T-helper 1 cell treated with Interleukin-12 subunit alpha and Interleukin-12 subunit beta and Interleukin-4 antibody, amounts not matched to agents 30 μg/mL and 1 μg/mL, for 36 hours (primary cell): Measurements from ENCODE around the gene C1S.

Experiments
- H3K27ac Mint-ChIP-seq: one replicate; pipeline ENCODE4 v1.8.0; 2021; ENCODE audit warnings: mild to moderate bottlenecking, mixed read lengths
- H3K27me3 Mint-ChIP-seq: one replicate; pipeline ENCODE4 v1.8.0; 2021; ENCODE audit warnings: low read depth, mixed read lengths
- H3K36me3 Mint-ChIP-seq: one replicate; pipeline ENCODE4 v1.8.0; 2021; ENCODE audit warnings: low read depth, mixed read lengths
- H3K4me1 Mint-ChIP-seq: one replicate; pipeline ENCODE4 v1.8.0; 2021; ENCODE audit warnings: low read depth, mixed read lengths
- H3K4me3 Mint-ChIP-seq: one replicate; pipeline ENCODE4 v1.8.0; 2021; ENCODE audit warnings: mild to moderate bottlenecking, moderate library complexity, mixed read lengths
- H3K9me3 Mint-ChIP-seq: one replicate; pipeline ENCODE4 v1.8.0; 2021; ENCODE audit warnings: mixed read lengths

The C1S gene

DNA sequence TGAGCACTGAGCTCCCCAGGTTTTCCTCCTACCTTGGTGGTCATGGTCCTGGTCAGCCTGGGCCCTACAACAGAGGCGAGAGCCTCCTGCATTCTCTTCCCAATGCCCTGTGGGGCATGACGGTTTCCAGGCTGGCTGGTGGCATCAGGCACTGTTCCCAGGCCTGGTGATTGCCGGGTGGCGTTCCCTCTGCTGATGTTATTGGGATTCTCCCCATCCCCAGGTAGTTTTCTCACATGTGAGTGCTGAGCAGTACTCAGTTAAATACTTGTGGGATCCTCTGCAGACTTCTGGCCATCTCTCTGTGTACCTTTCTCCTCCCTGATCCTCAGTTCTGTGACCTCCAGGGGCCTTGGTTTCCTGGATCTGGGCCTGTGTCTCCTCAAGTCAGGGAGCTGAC is 16.0 kb downstream of the C1S start:
- no peaks in the 10 kb centered on the region for H3K9me3 Mint-ChIP-seq
- peaks cover 7% of the 10 kb centered on the region for H3K4me1 Mint-ChIP-seq
- H3K27ac Mint-ChIP-seq: no peak overlapping the region
- peaks cover 30% of the 10 kb centered on the region for H3K27me3 Mint-ChIP-seq
- H3K36me3 Mint-ChIP-seq: no peaks in the 10 kb centered on the region
- H3K4me3 Mint-ChIP-seq: no peak overlapping the region

GRCh38 chr12:7078163-7078562 is 17.6 kb downstream of the C1S start:
- Mint-ChIP-seq H3K27ac (no peak overlapping the region), H3K4me1 (peaks cover 7% of the 10 kb centered on the region), H3K27me3 (peaks cover 17% of the 10 kb centered on the region), H3K4me3 (no peak overlapping the region), H3K36me3 (peaks cover 2% of the 10 kb centered on the region), H3K9me3 (peaks cover 3% of the 10 kb centered on the region)

GRCh38 chr12:7079826-7080125 is 19.3 kb downstream of the C1S start:
- peaks cover 11% of the 10 kb centered on the region for H3K27me3 Mint-ChIP-seq
- peaks cover 6% of the 10 kb centered on the region for H3K9me3 Mint-ChIP-seq
- H3K27ac Mint-ChIP-seq: no peak overlapping the region
- peaks cover 5% of the 10 kb centered on the region for H3K4me1 Mint-ChIP-seq
- peaks cover 5% of the 10 kb centered on the region for H3K36me3 Mint-ChIP-seq
- no peak overlapping the region for H3K4me3 Mint-ChIP-seq

- Mint-ChIP-seq H3K4me1 (no peaks in the 10 kb centered on the region), H3K36me3 (peaks cover 5% of the 10 kb centered on the region), H3K9me3 (peaks cover 6% of the 10 kb centered on the region), H3K27me3 (peaks cover 3% of the 10 kb centered on the region), H3K27ac (no peak overlapping the region), H3K4me3 (no peak overlapping the region)
These were observed 20.5 kb downstream of the C1S start for GRCh38 chr12:7081037-7081436.

DNA sequence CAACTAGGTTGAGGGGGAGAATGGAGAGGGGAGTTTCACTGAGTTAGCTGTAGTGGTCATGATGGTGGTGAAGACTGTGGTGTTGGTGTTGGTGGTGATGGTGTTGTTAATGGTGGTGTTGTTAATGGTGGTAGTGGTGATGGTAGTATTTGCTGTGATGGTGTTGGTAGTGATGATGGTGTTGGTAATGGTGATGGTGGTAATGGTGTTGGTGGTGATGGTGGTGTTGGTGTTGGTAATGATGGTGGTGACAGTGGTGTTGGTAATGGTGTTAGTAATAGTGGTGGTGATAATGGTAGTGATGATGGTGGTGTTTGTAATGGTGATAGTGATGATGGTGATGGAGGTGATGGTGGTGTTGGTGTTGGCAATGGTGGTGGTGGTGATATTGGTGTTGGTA is 22.6 kb downstream of the C1S start:
- no peak overlapping the region for H3K4me3 Mint-ChIP-seq

GRCh38 chr12:7089196-7089871 is 28.8 kb downstream of the C1S start:
- Mint-ChIP-seq H3K27ac (no peak overlapping the region), H3K4me1 (peaks cover 6% of the 10 kb centered on the region), H3K9me3 (no peaks in the 10 kb centered on the region), H3K27me3 (no peaks in the 10 kb centered on the region), H3K36me3 (no peaks in the 10 kb centered on the region), H3K4me3 (no peak overlapping the region)

More for the DNA sequence above, 22.6 kb downstream of the C1S start:
- Mint-ChIP-seq H3K36me3 (peaks cover 5% of the 10 kb centered on the region), H3K4me1 (no peaks in the 10 kb centered on the region), H3K27ac (no peak overlapping the region), H3K9me3 (peaks cover 6% of the 10 kb centered on the region), H3K27me3 (peaks cover 3% of the 10 kb centered on the region)

- H3K36me3 Mint-ChIP-seq: no peaks in the 10 kb centered on the region
These were observed 29.9 kb downstream of the C1S start for GRCh38 chr12:7090222-7090998.

DNA sequence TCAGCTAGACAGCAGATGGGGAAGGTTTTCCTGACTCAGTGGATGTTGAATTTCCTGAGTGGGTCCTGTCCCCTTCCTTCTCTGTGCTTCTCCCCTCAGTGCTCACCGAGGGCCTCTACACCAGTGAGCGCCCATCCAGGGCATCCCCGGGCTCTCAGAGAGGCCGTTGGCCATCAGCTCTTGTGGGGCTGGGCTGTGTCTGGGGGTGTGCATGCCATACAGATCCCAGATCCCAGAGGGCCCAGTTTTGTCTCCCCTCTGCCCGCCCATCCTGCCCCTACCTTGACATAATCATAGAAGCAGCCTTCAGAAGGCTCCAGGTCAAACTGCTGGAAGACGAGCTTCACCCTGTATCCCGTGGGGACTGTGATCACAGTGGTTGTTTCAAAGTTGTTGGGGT is 30.7 kb downstream of the C1S start:
- Mint-ChIP-seq H3K9me3 (no peaks in the 10 kb centered on the region), H3K4me3 (no peak overlapping the region), H3K27ac (no peak overlapping the region), H3K4me1 (peaks cover 6% of the 10 kb centered on the region), H3K36me3 (no peaks in the 10 kb centered on the region), H3K27me3 (no peaks in the 10 kb centered on the region)

More at GRCh38 chr12:7090222-7090998, 29.9 kb downstream of the C1S start:
- Mint-ChIP-seq H3K4me1 (peaks cover 6% of the 10 kb centered on the region), H3K4me3 (no peak overlapping the region), H3K27ac (no peak overlapping the region), H3K9me3 (no peaks in the 10 kb centered on the region), H3K27me3 (no peaks in the 10 kb centered on the region)

- Mint-ChIP-seq H3K4me1 (peaks cover 6% of the 10 kb centered on the region), H3K36me3 (peaks cover under 1% of the 10 kb centered on the region), H3K4me3 (peak overlapping the region; percentile 73), H3K27me3 (no peaks in the 10 kb centered on the region), H3K27ac (peak overlapping the region; percentile 47), H3K9me3 (no peaks in the 10 kb centered on the region)
These were observed 31.2 kb downstream of the C1S start for GRCh38 chr12:7091660-7092228.

DNA sequence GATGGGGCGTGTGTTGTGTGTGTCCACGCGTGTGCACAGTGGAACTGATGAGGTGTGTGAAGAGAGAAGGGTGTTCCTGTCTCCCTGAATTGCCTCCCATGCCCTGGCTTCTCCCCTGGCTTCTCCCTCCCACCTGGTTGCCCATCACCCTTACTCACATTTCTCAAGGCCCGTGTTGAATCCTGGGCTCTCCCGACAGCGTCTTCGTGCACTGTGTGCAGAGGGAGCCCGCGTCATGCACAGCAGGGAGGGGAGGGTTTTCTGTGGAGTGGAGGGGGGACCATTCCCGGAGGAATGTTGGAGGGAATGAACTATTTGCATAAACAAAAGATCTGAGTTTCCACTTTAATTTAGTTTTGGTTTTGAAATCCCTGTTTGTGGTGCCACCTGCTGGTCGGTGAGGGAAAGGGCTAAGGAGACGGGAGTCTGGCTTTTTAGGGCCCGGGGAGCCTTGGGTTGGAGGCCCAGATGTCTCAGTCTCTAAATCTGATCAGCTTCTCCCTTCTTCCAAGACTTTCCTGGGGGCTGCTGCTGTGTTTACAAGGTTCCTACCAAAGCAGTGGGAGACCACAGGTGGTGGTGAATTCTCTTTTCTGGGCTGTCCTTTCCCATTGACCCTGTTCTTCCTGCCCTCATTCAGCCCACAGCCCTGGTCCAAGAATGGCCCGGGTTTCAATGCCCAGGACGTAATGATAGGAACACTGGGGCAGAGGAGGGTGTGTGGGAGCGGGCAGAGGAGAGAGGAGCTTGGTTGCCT is 31.9 kb downstream of the C1S start, which contains the start of gene C1R:
Gene C1R, minus strand, starts transcription at position 217 of the 757 bp plus-strand sequence. Its CDS starts 57 bp downstream, at position 160.
- peak within 1 kb of the TSS; percentile 47 for H3K27ac Mint-ChIP-seq

GRCh38 chr12:7092986-7093460 is 32.5 kb downstream of the C1S start:
- H3K4me3 Mint-ChIP-seq: no peak overlapping the region
- H3K36me3 Mint-ChIP-seq: peaks cover 1% of the 10 kb centered on the region
- no peaks in the 10 kb centered on the region for H3K27me3 Mint-ChIP-seq
- peaks cover 6% of the 10 kb centered on the region for H3K4me1 Mint-ChIP-seq
- no peak overlapping the region for H3K27ac Mint-ChIP-seq
- H3K9me3 Mint-ChIP-seq: no peaks in the 10 kb centered on the region

More for the DNA sequence above, 31.9 kb downstream of the C1S start, which contains the start of gene C1R:
- Mint-ChIP-seq H3K9me3 (no peaks in the 10 kb centered on the region), H3K27me3 (no peaks in the 10 kb centered on the region), H3K4me3 (peak within 1 kb of the TSS; percentile 73), H3K36me3 (peaks cover 1% of the 10 kb centered on the region), H3K4me1 (peaks cover 6% of the 10 kb centered on the region)

DNA sequence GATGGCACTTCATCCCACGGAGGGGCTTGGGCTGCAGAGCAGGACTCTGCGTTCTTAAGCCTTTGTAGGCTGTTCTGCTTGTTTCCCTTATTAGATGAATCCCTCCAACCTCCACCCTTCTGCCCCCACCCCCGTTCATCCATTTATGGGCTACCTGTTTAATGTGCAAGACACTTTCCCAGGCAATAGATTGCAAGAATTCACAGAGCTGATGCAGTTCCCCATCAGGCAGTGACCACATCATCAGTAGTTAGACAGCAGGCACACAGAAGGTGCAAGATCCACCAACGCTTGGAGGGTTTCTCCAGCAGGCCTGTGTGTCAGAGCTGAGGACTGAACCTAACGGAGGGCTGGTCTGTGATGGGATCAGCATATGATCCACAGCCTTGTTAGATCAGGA is 33.0 kb downstream of the C1S start:
- no peaks in the 10 kb centered on the region for H3K9me3 Mint-ChIP-seq
- no peak overlapping the region for H3K4me3 Mint-ChIP-seq
- H3K27me3 Mint-ChIP-seq: no peaks in the 10 kb centered on the region
- no peak overlapping the region for H3K27ac Mint-ChIP-seq
- H3K36me3 Mint-ChIP-seq: peaks cover 6% of the 10 kb centered on the region
- H3K4me1 Mint-ChIP-seq: peaks cover 6% of the 10 kb centered on the region

DNA sequence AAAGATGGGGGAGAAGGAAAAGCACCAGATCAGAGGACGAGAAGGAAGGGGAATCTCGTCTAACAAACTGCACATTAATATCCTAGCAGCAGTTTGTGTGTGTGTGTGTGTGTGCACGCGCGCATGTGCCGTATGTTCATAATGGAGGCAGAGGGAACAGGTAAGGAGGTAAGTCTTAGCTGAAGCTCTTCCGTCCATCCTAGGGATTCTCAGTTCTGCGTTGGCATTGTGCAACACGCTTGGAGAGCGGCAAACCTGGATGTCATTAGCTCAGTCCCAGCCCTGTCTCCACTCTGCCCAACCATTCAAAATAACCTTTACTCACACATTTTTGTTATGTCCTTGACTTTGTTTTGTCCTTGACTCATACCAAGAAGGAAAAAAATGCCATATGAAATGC is 33.4 kb downstream of the C1S start:
- Mint-ChIP-seq H3K4me1 (peaks cover 6% of the 10 kb centered on the region), H3K36me3 (peaks cover 9% of the 10 kb centered on the region), H3K27ac (no peak overlapping the region), H3K27me3 (no peaks in the 10 kb centered on the region), H3K4me3 (no peak overlapping the region), H3K9me3 (no peaks in the 10 kb centered on the region)
